Esophagus (tissue), 2 donors: Measurements from ENCODE around the gene ATP5F1D. TPM values are rescaled to one million over a fixed set of nuclear protein-coding genes. Genes with fewer than 3 reads are reported as not detected.

Source experiments
- H3K27ac ChIP-seq, 2 donors: one replicate each; pipeline ENCODE4 v1.5.1; 2013; ENCODE audit warnings: low read depth in 2 of 2, mild to moderate bottlenecking in 2 of 2, inconsistent platforms in 1 of 2, low read length in 1 of 2, moderate library complexity in 1 of 2
- H3K27me3 ChIP-seq, 2 donors: one replicate each; pipeline ENCODE4 v1.6.1; 2013; ENCODE audit warnings: low read length in 2 of 2, control low read depth in 1 of 2, mild to moderate bottlenecking in 1 of 2; ENCODE audit not compliant: insufficient read depth in 2 of 2, control insufficient read depth in 1 of 2
- H3K36me3 ChIP-seq, 2 donors: one replicate each; pipeline ENCODE4 v1.6.1; 2013; ENCODE audit warnings: low read length in 1 of 2; ENCODE audit not compliant: control insufficient read depth in 2 of 2, insufficient read depth in 2 of 2
- H3K4me1 ChIP-seq, 2 donors: one replicate each; pipeline ENCODE4 v1.6.1; 2013; ENCODE audit warnings: low read length in 1 of 2; ENCODE audit not compliant: control insufficient read depth in 2 of 2, insufficient read depth in 2 of 2
- H3K4me3 ChIP-seq, 2 donors: one replicate each; pipeline ENCODE4 v1.5.1; 2013; ENCODE audit warnings: low read length in 2 of 2, mild to moderate bottlenecking in 2 of 2, low read depth in 1 of 2, moderate library complexity in 1 of 2
- H3K9me3 ChIP-seq, 2 donors: one replicate each; pipeline ENCODE4 v1.6.1; 2013; ENCODE audit warnings: mild to moderate bottlenecking in 2 of 2, low read depth in 1 of 2, low read length in 1 of 2, moderate library complexity in 1 of 2; ENCODE audit not compliant: control insufficient read depth in 2 of 2, insufficient read depth in 1 of 2
- WGBS, 2 donors: extraction: QIAGEN DNeasy Blood & Tissue Kit; methylation state at CpG; one replicate each; pipeline ENCODE4 v1.1.7; 2013; 5-methylcytosine and 5-hydroxymethylcytosine counted together
- polyA plus RNA-seq, 2 donors: library from polyadenylated mRNA; stranded (reverse); fragments of 200-250 nt; gene quantifications; one replicate each; pipeline ENCODE4 v1.2.3, GENCODE V29; 2013
- donor health status: healthy with polysubstance abuse.
- donor health status: Bipolar disorder and iron deficiency.

The ATP5F1D gene
- polyA plus RNA-seq, 2 donors: 234 to 289 TPM

DNA sequence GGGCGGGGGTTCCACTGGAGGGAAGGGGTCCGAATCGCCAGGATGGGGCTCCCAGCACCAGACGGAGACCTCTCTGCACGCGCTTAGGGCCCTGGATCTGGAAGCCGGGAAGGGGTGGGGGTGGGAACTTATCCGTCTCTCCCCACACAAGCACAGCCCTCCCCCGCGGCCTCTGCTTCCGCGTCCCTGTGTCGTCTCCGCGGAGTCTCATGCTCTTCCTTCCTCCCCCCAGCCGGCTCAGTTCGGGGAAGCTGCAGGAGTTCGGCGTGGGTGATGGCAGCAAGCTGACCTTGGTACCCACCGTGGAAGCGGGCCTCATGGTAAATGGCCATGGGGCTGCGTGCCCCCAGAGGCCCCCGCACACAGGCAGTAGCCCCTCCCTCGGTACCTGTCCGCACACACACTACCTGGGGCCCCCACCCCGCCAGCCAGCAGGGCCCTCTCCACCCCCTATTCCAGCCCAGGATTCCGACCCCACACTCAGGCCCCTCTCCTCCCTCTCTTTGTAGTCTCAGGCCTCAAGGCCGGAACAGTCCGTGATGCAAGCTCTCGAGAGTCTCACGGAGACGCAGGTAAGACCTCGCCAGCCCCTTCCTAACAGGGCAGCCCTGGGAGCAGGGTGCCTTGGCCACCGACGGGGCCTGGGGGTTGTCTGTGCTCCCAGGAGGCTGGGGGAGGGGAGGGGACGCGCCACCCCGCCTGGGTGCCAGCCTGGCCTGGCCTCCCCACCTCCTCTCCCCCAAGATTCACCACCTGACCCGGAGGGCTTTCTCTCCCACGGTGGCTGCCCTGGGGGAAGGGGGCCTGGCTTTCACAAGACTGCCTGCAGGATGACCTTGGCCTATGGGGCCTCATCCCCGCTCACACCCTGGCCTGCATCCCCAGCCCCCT, 10.0 kb downstream of the ATP5F1D start:
- Histone ChIP-seq H3K4me1 (peaks cover 7 to 29% of the 10 kb centered on the region in 2 donors), H3K36me3 (peaks cover 11 to 28% of the 10 kb centered on the region in 2 donors)

DNA sequence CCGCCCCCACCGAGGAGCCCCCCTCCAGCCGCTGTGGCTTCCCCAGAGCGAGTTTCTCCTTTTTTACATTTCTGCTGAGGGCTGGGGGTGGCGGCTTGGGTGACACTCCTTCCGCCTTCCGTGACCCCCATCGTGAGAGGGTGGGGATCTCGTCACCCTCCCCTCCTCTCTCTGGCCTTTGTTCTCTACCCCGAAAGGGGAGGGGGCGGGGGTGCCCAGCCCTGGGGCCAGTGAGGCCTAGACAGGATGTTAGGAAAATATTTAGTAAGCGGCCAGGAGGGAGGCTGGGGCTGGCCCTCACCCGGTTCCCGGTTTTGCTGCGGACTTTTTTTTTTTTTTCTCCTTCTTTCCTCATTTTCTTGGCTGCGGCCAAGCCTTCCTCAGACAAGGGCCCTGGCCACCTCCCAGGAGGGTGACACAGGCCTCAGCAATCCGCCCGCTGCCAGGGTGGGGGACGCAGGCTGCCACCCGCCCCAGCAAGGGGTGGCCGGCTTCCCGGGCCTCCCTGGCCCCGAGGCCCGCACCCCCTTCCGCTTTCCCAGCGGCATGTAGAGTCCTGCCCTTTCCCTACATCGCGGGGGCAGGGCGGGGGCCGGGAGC, 10.8 kb downstream of the ATP5F1D start:
- Histone ChIP-seq H3K36me3 (peaks cover 16 to 34% of the 10 kb centered on the region in 2 donors), H3K27me3 (no peaks in the 10 kb centered on the region), H3K27ac (peak overlapping the region; percentile 98 to 99), H3K9me3 (no peaks in the 10 kb centered on the region), H3K4me3 (peak overlapping the region; percentile 82 to 86), H3K4me1 (peaks cover 7 to 29% of the 10 kb centered on the region in 2 donors)
- WGBS, 2 donors: 0 to 1% methylated on average over 26 to 30 of the region's 30 CpGs

More for the DNA sequence above, 10.0 kb downstream of the ATP5F1D start:
- no peaks in the 10 kb centered on the region for H3K27me3 ChIP-seq
- H3K9me3 ChIP-seq: no peaks in the 10 kb centered on the region
- peak overlapping the region; percentile 82 to 86 for H3K4me3 ChIP-seq
- H3K27ac ChIP-seq: peak overlapping the region; percentile 98 to 99
- WGBS, 2 donors: 1 to 2% methylated on average over 26 to 41 of the region's 41 CpGs

DNA sequence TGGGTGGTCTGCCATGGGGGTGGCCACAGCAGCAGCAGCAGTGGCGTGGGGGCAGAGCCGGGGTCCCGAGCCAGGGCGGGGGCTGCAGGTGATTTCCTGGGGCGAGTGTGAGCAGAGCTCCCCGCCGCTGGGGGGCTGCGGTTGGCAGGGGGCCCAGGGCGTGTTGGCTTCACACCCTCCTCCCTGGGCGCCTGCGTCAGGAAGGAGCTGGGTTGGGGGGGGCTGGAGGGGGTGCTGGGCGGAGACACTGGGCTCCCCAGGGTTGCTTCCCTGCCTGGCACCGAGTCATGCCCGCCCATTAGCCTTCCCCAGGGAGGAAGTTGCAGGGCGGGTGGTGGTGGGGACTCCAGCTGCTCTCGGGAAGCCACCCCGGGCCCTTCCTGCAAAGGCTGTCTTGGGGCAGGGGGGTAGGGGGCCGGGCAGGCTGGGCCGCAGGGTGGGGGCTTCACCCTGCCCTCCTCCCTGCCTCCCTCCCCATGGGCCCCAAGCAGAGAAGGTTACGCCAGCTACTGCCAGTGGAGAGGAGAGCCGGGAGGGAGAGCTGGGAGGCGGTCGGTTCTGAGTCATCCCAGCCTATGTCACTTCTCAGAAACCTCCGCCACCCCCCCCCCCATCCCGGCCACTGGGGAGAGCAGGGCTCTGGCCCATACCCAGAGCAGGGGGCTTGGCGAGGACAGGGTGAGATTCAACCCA, 11.4 kb downstream of the ATP5F1D start:
- Histone ChIP-seq H3K4me1 (peaks cover 7 to 25% of the 10 kb centered on the region in 2 donors), H3K4me3 (peak overlapping the region; percentile 82 to 86), H3K27me3 (no peaks in the 10 kb centered on the region), H3K36me3 (peaks cover 16 to 36% of the 10 kb centered on the region in 2 donors), H3K27ac (peak overlapping the region; percentile 98 to 99), H3K9me3 (no peaks in the 10 kb centered on the region)
- WGBS, 2 donors: 0 to 1% methylated on average over 18 to 26 of the region's 26 CpGs

DNA sequence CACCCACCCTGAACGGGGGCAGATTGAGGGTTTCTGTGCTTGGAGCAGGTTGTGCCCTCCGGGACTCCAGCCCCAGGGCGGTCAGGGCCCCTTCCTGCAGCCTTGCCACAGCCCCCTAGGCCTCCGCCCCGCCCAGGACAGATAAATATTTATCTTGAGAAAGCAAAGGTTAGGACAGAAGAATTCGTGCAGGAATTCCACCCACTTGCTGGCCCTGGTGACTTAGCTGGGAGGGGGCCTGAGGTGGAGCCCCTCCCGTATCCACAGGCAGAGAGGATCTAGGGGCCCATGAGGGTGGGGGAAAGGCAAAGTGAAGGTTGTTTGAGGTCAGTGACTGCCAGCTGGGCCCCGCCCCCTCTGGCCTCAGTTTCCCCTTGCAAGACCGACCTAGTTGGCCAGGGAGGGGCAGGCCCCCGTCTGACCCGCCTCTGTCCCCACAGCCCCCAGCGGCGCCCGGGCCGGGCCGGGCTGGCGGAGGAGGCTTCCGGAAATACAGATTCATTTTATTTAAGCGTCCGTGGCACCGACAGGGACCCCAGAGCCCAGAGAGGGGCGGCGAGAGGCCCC, 12.0 kb downstream of the ATP5F1D start:
- H3K4me3 ChIP-seq: peak overlapping the region; percentile 13 to 86
- peaks cover 16 to 39% of the 10 kb centered on the region in 2 donors for H3K36me3 ChIP-seq
- H3K4me1 ChIP-seq: peaks cover 7 to 27% of the 10 kb centered on the region in 2 donors
- no peaks in the 10 kb centered on the region for H3K9me3 ChIP-seq
- H3K27ac ChIP-seq: peak overlapping the region; percentile 98 to 99
- H3K27me3 ChIP-seq: no peaks in the 10 kb centered on the region
- WGBS, 2 donors: 17 to 23% methylated on average over 23 of the region's 23 CpGs

DNA sequence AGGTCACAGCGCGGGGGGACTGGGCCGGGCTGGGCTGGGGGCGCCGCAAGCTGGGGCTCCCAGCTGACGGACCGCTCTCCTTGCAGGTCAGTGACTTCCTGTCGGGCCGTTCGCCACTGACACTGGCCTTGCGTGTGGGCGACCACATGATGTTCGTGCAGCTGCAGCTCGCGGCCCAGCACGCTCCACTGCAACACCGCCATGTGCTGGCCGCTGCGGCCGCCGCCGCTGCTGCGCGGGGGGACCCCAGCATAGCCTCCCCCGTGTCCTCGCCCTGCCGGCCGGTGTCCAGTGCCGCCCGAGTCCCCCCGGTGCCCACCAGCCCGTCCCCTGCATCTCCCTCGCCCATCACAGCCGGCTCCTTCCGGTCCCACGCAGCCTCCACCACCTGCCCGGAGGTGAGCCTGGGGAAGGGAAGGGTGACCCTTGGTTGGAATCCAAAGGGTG, 12.6 kb downstream of the ATP5F1D start:
- no peaks in the 10 kb centered on the region for H3K27me3 ChIP-seq
- WGBS, 2 donors: 52 to 66% methylated on average over 37 of the region's 37 CpGs
- H3K9me3 ChIP-seq: no peaks in the 10 kb centered on the region
- H3K27ac ChIP-seq: peak overlapping the region; percentile 98 to 99
- peak overlapping the region in 1 of 2 donors; percentile 13 for H3K4me3 ChIP-seq
- H3K36me3 ChIP-seq: peaks cover 16 to 39% of the 10 kb centered on the region in 2 donors
- H3K4me1 ChIP-seq: peaks cover 8 to 27% of the 10 kb centered on the region in 2 donors

DNA sequence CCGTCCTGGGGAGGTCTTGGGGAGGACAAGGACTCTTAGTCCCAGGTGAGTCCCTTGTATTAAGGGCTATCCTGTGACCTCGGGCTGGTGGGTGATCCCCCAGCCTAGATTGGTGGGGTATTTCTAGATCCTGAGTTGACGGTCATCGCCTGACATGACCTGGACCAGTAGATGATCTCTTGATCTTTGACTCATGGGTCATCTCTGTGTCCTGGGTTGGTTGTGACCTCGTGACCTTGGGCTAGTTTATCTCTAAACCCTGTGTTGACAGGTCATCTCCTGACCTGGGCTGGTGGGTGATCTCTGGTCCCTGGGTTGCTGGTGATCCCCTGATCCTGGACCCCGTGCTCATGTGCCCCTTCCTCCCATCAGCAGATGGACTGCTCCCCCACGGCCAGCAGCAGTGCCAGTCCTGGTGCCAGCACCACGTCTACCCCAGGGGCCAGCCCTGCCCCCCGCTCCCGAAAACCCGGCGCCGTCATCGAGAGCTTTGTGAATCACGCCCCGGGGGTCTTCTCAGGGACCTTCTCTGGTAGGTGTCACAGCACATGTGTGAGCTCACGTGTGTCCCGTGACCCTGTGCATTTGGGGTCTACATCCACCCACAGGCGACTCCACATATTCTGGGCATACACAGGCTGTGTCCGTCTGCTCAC, 13.1 kb downstream of the ATP5F1D start:
- Histone ChIP-seq H3K9me3 (no peaks in the 10 kb centered on the region), H3K4me3 (no peak overlapping the region), H3K36me3 (peaks cover 16 to 39% of the 10 kb centered on the region in 2 donors), H3K4me1 (peaks cover 12 to 32% of the 10 kb centered on the region in 2 donors), H3K27me3 (no peaks in the 10 kb centered on the region), H3K27ac (peak overlapping the region; percentile 98 to 99)
- 73 to 78% methylated on average over 20 of the region's 20 CpGs for WGBS, 2 donors

DNA sequence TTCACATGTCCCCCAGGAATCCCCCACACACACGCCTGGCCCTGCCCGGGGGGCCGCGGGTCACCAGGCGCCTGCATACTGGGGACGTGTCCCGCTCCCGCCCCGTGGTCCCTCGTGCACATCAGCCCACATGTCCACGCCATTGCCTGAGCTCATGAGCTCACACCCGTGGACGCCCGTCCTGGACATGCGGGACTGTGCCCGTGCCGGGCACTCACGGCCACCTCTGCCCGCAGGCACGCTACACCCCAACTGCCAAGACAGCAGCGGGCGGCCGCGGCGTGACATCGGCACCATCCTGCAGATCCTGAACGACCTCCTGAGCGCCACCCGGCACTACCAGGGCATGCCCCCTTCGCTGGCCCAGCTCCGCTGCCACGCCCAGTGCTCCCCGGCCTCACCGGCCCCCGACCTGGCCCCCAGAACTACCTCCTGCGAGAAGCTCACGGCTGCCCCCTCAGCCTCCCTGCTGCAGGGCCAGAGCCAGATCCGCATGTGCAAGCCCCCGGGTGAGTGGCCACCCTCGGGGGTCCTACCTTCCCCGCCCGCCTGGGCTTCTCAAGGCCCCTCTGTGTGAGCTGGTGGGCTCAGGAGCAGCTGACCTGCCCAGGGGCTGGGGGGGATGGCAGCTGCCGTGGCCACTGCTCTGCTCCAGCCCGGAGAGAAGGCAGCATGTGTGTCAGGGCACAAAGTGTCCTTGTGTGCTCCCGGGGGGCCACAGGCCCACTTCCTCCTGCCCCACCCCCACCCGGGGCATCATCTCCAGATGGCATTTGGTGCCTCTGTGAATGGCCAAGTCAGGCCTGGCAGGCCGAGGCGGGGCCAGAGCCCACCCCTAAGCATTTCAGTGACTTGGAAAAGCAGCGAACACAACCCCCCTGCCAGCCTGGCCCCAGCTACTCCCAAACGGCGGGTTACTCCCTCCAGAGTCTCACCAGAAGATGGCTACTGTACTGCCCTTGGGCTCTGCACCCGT, 13.9 kb downstream of the ATP5F1D start:
- WGBS, 2 donors: 77 to 83% methylated on average over 50 to 52 of the region's 52 CpGs
- Histone ChIP-seq H3K27ac (peak overlapping the region; percentile 98 to 99), H3K36me3 (peaks cover 16 to 39% of the 10 kb centered on the region in 2 donors), H3K4me3 (no peak overlapping the region), H3K27me3 (no peaks in the 10 kb centered on the region), H3K9me3 (no peaks in the 10 kb centered on the region), H3K4me1 (peaks cover 12 to 37% of the 10 kb centered on the region in 2 donors)
